SK-N-MC (cell line): ENCODE results near the gene UPF1.
"Not testable (repeated sequence)": the region's sequence is repeated elsewhere in the genome, so short reads cannot be mapped to it uniquely, and the experiment has no call there.

Source experiments
- DNase-seq: peaks from one replicate; pipeline ENCODE4 v3.0.0-alpha.2; 2011; ENCODE audit warnings: low read depth, low spot score
- H3K27ac ChIP-seq: fragments of 200-600 bp; sonication (generic); 2 replicates; pipeline ENCODE4 v1.5.1; 2016; ENCODE audit warnings: mixed run types
- H3K36me3 ChIP-seq: fragments of 200-600 bp; sonication (generic); 2 replicates; pipeline ENCODE4 v1.6.1; 2017; ENCODE audit warnings: antibody characterized with exemption, low read length, mixed read lengths; ENCODE audit not compliant: insufficient read depth
- H3K4me3 ChIP-seq: fragments of 200-600 bp; sonication (generic); 2 replicates; pipeline ENCODE4 v1.5.1; 2016
- H3K9ac ChIP-seq: fragments of 200-600 bp; sonication (generic); 2 replicates; pipeline ENCODE4 v1.8.0; 2017; ENCODE audit warnings: mixed run types, mixed read lengths; ENCODE audit not compliant: insufficient read length
- H3K9me3 ChIP-seq: fragments of 200-600 bp; sonication (generic); 2 replicates; pipeline ENCODE4 v1.6.1; 2017; ENCODE audit warnings: low read depth, mild to moderate bottlenecking, antibody characterized with exemption, low read length, moderate library complexity, mixed read lengths
- EZH2 ChIP-seq: fragments of 200-600 bp; sonication (generic); IDR thresholded peaks from one replicate; pipeline ENCODE4 v1.6.1; 2017; ENCODE audit warnings: antibody characterized with exemption
- FOXP2 ChIP-seq: optimal IDR thresholded peaks from 2 replicates; pipeline ENCODE3; 2011; ENCODE audit warnings: mild to moderate bottlenecking, moderate library complexity; ENCODE audit not compliant: insufficient read depth; ENCODE audit errors: extremely low read length, control extremely low read depth
- POLR2AphosphoS5 ChIP-seq: IDR thresholded peaks from 2 replicates; pipeline ENCODE4 v1.6.1; 2012; ENCODE audit warnings: mild to moderate bottlenecking, low read depth, low read length, borderline replicate concordance

Gene UPF1

GRCh38 chr19:18804643-18805042 is 27.1 kb upstream of the UPF1 start:
- no peak for DNase-seq
- no peaks in the 10 kb centered on the region for H3K36me3 ChIP-seq
- H3K4me3 ChIP-seq = no peak overlapping the region
- H3K9ac ChIP-seq = no peak overlapping the region
- no peaks in the 10 kb centered on the region for H3K9me3 ChIP-seq
- no peak for TF ChIP-seq FOXP2
- no peak for TF ChIP-seq EZH2
- no peak for TF ChIP-seq POLR2AphosphoS5
- H3K27ac ChIP-seq = no peak overlapping the region

DNA sequence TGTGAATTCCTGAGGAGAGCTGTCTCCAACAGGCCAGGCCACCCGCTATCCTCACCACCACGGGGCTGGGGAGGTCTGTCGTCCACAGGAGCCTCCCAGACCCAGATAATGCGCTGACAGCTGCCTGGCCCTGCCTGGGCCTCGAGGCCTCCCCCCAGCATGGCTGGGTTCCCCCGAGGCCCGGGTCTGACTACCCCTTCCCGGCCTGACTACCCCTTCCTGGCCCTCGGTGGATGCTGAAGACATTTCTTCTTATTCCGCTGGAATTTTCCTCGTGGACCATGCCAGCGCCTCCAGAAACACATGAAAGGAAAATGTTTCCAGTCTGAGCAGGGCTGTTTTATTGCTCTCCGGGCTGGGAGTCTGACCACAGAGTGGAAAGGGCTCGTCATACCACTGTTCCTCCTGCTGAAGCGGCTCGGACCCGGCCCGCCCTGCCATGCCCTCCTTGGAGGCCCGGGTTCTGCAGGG is 23.9 kb upstream of the UPF1 start:
- DNase-seq = no peak
- TF ChIP-seq FOXP2 = no peak
- TF ChIP-seq EZH2 = no peak
- no peak for TF ChIP-seq POLR2AphosphoS5
- H3K4me3 ChIP-seq = no peak overlapping the region
- no peak overlapping the region for H3K27ac ChIP-seq
- H3K36me3 ChIP-seq = no peaks in the 10 kb centered on the region
- no peak overlapping the region for H3K9ac ChIP-seq
- H3K9me3 ChIP-seq = no peaks in the 10 kb centered on the region

DNA sequence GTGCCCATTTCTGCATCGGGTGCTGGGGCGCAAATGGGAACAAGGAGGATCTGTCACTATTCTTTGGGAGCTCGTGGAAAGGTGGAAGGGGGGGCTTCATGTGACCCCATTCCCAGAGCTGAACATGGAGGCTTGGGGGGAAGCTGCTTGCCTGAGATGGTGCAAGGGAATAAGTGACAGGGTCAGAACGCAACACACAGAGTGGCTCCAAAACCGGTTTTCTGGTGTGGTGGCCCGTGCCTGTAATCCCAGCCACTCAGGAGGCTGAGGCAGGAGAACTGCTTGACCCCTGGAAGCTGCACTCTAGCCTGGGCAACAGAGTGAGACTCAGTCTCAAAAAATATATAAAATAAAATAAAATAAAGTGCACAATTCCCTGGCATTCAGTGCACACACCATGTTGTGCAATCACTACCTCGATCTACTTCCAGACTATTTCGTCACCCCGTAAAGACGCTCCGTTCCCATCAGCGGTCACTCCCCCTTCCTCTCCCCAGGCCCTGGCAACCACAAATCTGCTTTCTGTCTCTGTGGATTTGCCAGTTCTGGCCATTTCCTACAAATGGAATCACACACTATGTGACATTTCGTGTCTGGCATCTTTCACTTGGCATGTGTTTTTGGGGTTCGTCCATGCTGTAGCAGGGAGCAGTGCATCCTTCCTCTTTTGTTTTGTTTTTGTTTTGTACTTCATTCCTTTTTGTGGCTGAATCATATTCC is 22.4 kb upstream of the UPF1 start:
- TF ChIP-seq FOXP2 (no peak), EZH2 (no peak), POLR2AphosphoS5 (no peak)
- Histone ChIP-seq H3K9ac (no peak overlapping the region), H3K36me3 (no peaks in the 10 kb centered on the region), H3K9me3 (no peaks in the 10 kb centered on the region), H3K27ac (no peak overlapping the region), H3K4me3 (no peak overlapping the region)
- no peak for DNase-seq

- not testable (repeated sequence) for DNase-seq, H3K36me3 ChIP-seq, H3K27ac ChIP-seq
Measured at GRCh38 chr19:18811638-18812037, 20.1 kb upstream of the UPF1 start.

GRCh38 chr19:18814063-18814462 is 17.7 kb upstream of the UPF1 start:
- Histone ChIP-seq H3K4me3 (no peak overlapping the region), H3K27ac (no peak overlapping the region), H3K36me3 (no peaks in the 10 kb centered on the region), H3K9me3 (no peaks in the 10 kb centered on the region), H3K9ac (no peak overlapping the region)
- TF ChIP-seq POLR2AphosphoS5 (no peak), EZH2 (no peak), FOXP2 (no peak)
- DNase-seq = no peak

More at GRCh38 chr19:18811638-18812037, 20.1 kb upstream of the UPF1 start:
- H3K9me3 ChIP-seq, H3K4me3 ChIP-seq, H3K9ac ChIP-seq: not testable (repeated sequence)

- Histone ChIP-seq H3K9ac (no peak overlapping the region), H3K4me3 (no peak overlapping the region), H3K27ac (no peak overlapping the region), H3K36me3 (no peaks in the 10 kb centered on the region), H3K9me3 (no peaks in the 10 kb centered on the region)
- TF ChIP-seq EZH2 = no peak
- no peak for TF ChIP-seq POLR2AphosphoS5
- no peak for TF ChIP-seq FOXP2
- no peak for DNase-seq
Measured at GRCh38 chr19:18815673-18816072, 16.1 kb upstream of the UPF1 start.

DNA sequence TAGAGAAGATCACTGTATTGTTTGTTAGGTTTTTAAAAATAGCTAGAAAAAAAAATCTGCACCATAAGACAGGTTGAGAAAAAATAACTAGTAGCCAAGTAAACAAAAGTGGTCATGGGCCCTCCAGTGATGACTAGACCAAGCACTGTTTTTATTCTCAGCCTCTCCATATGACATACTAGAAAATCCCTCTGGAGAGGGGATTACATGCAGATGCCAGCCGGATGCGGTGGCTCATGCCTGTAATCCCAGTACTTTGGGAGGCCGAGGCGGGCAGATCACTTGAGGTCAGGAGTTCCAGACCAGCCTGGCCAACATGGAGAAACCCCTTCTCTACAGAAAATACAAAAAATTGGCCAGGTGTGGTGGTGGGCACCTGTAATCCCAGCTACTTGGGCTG is 15.1 kb upstream of the UPF1 start:
- DNase-seq, H3K36me3 ChIP-seq, H3K4me3 ChIP-seq, H3K9ac ChIP-seq, H3K9me3 ChIP-seq, H3K27ac ChIP-seq: not testable (repeated sequence)

GRCh38 chr19:18817574-18817973 is 14.2 kb upstream of the UPF1 start:
- Histone ChIP-seq H3K4me3 (no peak overlapping the region), H3K9ac (no peak overlapping the region), H3K36me3 (no peaks in the 10 kb centered on the region), H3K27ac (no peak overlapping the region), H3K9me3 (no peaks in the 10 kb centered on the region)
- TF ChIP-seq EZH2 (no peak), POLR2AphosphoS5 (no peak), FOXP2 (no peak)
- no peak for DNase-seq

DNA sequence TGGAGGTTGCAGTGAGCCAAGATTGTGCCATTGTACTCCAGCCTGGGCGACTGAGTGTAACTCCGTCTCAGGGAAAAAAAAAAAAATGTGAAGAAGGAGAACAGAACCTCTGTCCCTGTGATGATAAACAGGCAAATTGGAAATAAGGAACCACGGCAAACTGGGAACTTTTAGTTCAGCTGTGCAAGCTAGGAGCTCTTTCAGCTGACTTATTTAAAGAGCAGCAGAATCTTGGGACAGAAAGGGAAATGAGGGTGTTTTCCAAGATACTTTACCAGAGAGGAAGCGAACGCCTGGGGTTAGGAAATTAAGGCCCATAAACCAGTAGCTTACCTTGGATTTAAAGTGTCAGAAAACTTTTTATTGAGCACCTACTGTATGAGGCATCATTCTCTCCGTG is 3.0 kb upstream of the UPF1 start:
- Histone ChIP-seq H3K9ac (no peak overlapping the region), H3K27ac (no peak overlapping the region), H3K9me3 (0 out of 2 replicates have a peak, but pooled peaks cover 3% of the 10 kb centered on the region), H3K36me3 (peaks cover 7% of the 10 kb centered on the region; the same call in 1 of the 2 replicates), H3K4me3 (no peak overlapping the region)
- no peak for DNase-seq
- TF ChIP-seq EZH2 (no peak), FOXP2 (no peak), POLR2AphosphoS5 (no peak)
